NCI-H146 treated with DMSO at 0.1 percent for 48 hours (cell line): Measurements from ENCODE around the gene SMYD3.

Source experiments
- DNase-seq: peaks from one replicate; lab custom pipeline; 2025; ENCODE audit not compliant: unreplicated experiment; lab: John Stamatoyannopoulos, UW

Gene SMYD3

DNA sequence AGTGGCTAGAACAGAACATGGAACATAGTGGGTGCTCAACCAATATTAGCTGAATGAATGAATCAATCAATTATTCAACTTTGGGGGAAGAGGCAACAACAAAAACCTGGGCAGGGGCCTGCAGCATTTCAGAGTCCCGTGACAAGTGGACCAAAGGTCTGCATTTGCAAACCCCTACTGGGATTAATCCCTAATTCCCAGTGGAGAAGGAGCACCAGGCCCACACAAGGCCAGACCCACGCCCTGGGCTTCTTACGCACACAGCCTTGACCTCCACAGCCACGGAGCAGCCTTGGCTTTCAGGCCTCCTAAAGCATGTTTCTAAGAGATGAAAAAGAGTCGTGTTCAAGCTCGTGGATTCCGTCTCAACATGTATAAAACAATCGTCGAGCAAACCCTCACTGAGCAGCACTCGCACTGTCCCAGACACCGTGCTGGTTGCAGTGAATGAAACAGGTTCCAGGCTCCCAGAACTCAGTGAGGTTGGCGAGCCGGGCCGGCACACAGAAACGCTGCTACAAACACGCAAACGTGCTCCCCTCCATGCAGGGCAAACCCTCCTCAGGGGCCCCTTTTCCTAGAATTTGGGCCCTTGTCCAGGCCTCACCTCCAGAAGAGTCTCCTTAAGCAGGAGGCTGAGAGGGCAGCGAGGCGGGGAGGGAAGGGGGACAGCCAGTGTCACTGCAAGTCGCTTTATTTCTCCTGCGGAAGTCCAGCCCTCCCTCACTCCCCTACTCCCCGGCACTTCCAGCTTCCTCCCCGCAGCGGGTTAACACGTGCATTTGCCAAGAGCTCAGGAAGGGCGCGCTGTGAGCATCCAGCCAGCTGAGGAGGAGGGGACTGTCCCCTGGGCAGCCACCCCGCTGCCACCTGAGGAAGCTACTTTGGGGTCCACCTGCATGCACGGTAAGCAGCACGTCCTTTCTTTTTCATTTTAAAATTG is 795.8 kb downstream of the SMYD3 start:
- DNase-seq: no peak

DNA sequence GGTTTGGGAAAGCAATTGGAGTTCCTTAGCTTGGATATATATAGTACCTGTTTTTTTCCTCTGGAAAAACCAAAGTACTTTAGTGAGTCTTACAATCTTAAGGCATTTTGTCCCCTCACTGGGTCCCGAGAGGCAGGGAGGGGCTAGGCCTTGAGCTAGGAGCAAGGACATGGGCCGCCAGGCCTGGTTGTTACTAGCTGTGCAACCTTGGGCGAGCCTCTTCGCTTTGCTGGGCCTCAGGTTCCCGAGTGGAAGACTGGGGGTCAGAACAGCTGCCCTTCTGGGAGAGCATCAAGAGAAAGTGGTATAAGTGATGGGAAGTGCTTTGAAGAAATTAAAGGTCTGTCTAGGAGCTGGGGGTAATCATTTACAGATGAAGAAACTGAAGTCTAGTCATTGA is 799.1 kb downstream of the SMYD3 start:
- no peak for DNase-seq

- no peak for DNase-seq
These were observed 802.3 kb downstream of the SMYD3 start for GRCh38 chr1:245704765-245705164.

GRCh38 chr1:245704341-245704740 is 802.7 kb downstream of the SMYD3 start:
- no peak for DNase-seq

DNA sequence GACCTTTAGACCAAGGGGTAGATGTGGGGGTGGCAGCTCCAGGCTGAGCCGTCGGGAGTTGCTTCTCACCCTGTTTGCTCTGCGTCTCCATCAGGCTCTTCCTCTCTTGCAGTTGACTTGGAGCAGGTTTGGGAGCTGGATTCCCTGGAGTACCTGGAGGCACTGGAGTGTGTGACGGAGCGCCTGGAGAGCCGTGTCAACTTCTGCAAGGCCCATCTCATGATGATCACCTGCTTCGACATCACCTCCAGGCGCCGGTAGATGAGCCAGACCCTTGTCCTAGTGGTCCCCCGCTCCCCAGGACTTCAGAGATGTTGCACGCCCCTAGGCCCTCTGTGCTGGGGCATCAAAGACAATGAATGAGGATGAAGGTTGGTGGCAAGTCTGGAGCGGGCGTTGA is 804.7 kb downstream of the SMYD3 start:
- no peak for DNase-seq

DNA sequence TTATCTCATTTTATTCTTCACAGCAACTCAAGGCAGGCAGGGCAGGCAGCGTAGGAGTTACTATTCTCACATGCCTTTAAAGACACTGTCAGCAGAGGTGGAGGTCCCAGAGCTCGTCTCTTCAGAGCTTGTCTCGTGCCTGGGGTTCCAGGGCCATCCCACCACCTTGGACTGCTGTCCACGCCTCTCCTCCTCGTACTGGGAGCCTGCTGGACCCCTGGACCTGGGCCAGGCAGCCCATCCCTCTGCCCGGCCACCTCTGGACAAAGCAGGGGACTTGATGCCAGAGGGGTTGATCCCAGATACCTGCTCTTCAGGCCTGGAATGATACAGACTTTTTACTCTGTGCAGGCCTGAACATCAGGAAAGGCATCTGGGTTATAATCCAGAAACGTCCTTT is 805.4 kb downstream of the SMYD3 start:
- DNase-seq: no peak

DNA sequence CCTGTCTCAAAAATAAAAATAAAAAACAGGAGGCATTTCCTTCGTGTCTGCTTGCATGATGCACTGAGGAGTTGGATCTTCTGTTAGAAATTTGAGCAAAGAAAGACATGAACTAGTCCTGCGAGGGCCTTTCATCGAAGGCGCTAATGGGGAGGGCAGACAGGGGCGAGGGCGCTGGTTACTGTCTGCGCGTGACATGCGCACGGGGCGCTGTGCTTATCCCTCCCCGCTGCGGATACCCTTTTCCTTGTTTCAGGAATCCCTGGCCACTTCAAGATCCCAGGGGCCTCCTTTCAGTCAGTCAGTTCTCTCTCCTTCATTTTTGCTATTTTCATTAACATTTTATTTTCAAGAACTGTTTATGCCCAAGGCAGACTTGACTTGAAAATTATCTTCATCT is 806.4 kb downstream of the SMYD3 start:
- no peak for DNase-seq
